RWPE2 (cell line): ENCODE results near the gene FAM131C.

Source experiments
- ATAC-seq: fragments of 200-7000 bp; cut with Tn5 transposase; 3 replicates; pipeline ENCODE4 v1.9.1; 2021; ENCODE audit warnings: low read depth
- DNase-seq: peaks from one replicate; pipeline ENCODE4 v3.0.0-alpha.2; 2020; ENCODE audit warnings: low spot score
- H3K27ac ChIP-seq: fragments of 450-650 bp; 2 replicates; pipeline ENCODE4 v1.5.1; 2017; ENCODE audit warnings: mild to moderate bottlenecking; ENCODE audit not compliant: poor library complexity, severe bottlenecking
- H3K27me3 ChIP-seq: fragments of 250-450 bp; sonication (Bioruptor Pico); 2 replicates; pipeline ENCODE4 v1.5.1; 2021; ENCODE audit warnings: mild to moderate bottlenecking, moderate library complexity; ENCODE audit not compliant: insufficient read depth, poor library complexity, severe bottlenecking
- H3K36me3 ChIP-seq: fragments of 250-450 bp; sonication (Bioruptor Pico); 2 replicates; pipeline ENCODE4 v1.5.1; 2020; ENCODE audit warnings: low read depth, mild to moderate bottlenecking, moderate library complexity
- H3K4me1 ChIP-seq: fragments of 250-450 bp; sonication (Bioruptor Pico); 2 replicates; pipeline ENCODE4 v1.5.1; 2021; ENCODE audit warnings: mild to moderate bottlenecking, moderate library complexity; ENCODE audit not compliant: insufficient read depth, poor library complexity, severe bottlenecking
- H3K4me3 ChIP-seq: fragments of 250-450 bp; sonication (Bioruptor Pico); 2 replicates; pipeline ENCODE4 v1.5.1; 2021; ENCODE audit warnings: mild to moderate bottlenecking, moderate library complexity; ENCODE audit not compliant: severe bottlenecking
- H3K9me3 ChIP-seq: fragments of 250-450 bp; sonication (Bioruptor Pico); 2 replicates; pipeline ENCODE4 v1.5.1; 2021; ENCODE audit warnings: mild to moderate bottlenecking, moderate library complexity; ENCODE audit not compliant: severe bottlenecking
- TF ChIP-seq, protein P1 (sequence below): fragments of 450-650 bp; IDR thresholded peaks from one replicate; pipeline ENCODE4 v1.5.1; 2017; ENCODE audit warnings: mild to moderate bottlenecking, moderate library complexity; ENCODE audit not compliant: poor library complexity, severe bottlenecking

Gene FAM131C, protein sequence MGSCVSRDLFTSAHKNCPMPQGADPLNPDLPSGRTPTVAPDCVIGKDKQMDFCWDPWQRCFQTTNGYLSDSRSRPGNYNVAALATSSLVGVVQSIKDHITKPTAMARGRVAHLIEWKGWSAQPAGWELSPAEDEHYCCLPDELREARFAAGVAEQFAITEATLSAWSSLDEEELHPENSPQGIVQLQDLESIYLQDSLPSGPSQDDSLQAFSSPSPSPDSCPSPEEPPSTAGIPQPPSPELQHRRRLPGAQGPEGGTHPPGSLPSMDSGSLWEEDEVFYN

DNA sequence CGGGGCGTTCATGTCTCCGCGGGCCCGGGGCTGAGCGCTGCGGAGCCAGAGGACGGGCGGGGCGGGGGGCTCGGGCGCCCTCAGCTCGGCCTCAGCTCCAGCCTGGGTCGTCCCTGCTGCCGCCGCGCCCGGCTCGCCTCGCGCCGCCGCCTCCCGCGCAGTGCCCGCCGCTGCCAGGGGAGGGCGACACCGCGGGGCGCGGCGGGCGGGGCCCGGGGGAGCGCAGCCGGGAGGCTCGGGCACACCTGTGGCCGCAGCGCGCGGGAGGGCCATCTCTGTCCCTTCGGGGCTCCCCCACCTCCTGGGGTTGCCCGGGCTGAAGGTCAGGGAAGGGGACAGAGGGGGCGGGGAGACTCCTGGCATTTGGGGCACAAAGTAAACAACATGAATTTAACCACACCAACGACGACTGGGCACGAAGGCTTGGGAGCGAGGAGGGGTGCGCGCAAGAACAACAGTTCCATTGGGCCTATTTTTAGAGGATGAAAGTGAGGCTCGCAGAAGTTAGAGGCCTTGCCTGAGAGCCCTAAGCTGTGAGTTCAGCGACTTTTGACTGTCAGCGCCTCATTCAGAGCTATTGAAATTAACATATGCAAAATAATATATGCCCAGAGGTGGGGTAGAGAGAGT lies at the start of gene FAM131C:
TSS of gene FAM131C (minus strand) at position 162 of the 630 bp plus-strand sequence. CDS start 209 bp downstream, outside the sequence.
- peaks cover 18% of the 10 kb centered on the region for H3K4me1 ChIP-seq
- DNase-seq (no peak), ATAC-seq (peak; percentile 32; the same call in 2 of the 3 replicates)
- H3K27ac ChIP-seq, result no peak within 1 kb of the TSS
- no peaks in the 10 kb centered on the region for H3K27me3 ChIP-seq
- no peaks in the 10 kb centered on the region for H3K36me3 ChIP-seq
- no peaks in the 10 kb centered on the region for H3K9me3 ChIP-seq
- TF ChIP-seq, protein P1, sequence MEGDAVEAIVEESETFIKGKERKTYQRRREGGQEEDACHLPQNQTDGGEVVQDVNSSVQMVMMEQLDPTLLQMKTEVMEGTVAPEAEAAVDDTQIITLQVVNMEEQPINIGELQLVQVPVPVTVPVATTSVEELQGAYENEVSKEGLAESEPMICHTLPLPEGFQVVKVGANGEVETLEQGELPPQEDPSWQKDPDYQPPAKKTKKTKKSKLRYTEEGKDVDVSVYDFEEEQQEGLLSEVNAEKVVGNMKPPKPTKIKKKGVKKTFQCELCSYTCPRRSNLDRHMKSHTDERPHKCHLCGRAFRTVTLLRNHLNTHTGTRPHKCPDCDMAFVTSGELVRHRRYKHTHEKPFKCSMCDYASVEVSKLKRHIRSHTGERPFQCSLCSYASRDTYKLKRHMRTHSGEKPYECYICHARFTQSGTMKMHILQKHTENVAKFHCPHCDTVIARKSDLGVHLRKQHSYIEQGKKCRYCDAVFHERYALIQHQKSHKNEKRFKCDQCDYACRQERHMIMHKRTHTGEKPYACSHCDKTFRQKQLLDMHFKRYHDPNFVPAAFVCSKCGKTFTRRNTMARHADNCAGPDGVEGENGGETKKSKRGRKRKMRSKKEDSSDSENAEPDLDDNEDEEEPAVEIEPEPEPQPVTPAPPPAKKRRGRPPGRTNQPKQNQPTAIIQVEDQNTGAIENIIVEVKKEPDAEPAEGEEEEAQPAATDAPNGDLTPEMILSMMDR, result peak; percentile 94
- peak within 1 kb of the TSS; percentile 37 for H3K4me3 ChIP-seq

DNA sequence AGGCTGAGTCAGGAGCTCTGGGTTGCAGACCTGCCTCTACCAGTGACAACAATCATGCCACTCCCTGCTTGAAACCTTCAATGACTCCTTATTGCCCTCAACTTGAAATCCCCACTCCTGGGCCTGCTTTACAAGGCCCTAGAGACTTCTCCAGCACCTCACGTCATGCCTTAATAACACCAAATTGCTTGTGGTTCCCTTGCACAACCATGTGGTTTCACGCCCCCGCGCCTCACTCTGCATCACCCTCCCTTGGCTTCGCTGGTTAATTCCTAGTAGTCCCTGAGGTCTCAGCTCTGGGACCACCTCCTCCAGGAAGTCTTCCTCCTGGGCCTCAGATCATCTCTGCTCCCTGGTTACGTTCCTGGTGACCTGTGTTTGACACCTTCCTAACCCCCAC lies 49.5 kb upstream of the FAM131C start:
- Histone ChIP-seq H3K4me1 (peaks cover 17% of the 10 kb centered on the region), H3K36me3 (peaks cover 51% of the 10 kb centered on the region), H3K9me3 (no peaks in the 10 kb centered on the region), H3K27ac (peak overlapping the region; percentile 54), H3K27me3 (no peaks in the 10 kb centered on the region), H3K4me3 (no peak overlapping the region)
- DNase-seq, result peak; percentile 74
- peak; percentile 29 for ATAC-seq
- TF ChIP-seq, protein P1, result no peak

DNA sequence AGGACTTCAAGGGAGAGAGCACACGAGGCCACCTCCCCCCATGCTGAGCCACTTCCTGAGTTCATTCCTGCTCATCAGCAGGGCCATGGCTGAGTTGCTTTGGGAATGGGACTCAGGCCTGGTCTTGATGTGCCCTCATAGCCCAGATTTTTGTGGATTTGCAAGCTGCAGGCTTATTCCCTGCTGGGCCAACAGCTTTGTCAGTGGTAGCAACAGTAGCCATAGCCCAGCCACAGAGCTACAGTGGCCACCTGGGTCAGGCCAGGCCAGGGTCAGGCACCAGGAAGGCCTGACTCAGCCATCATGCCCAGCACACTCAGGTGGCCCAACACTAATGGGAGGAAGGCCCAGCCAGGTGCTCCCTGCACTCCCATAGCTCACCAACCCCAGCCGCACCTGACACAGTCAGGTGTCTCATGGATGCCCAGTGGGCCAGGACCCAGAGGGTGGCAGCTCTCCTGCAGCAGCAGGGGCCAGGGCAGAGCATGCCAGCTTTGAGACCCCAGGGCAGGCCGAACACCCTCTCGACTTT lies 49.0 kb upstream of the FAM131C start:
- peak; percentile 19 for ATAC-seq
- DNase-seq, result peak; percentile 70
- TF ChIP-seq, protein P1, result no peak
- Histone ChIP-seq H3K4me1 (peaks cover 17% of the 10 kb centered on the region), H3K9me3 (no peaks in the 10 kb centered on the region), H3K36me3 (peaks cover 46% of the 10 kb centered on the region), H3K27me3 (no peaks in the 10 kb centered on the region), H3K4me3 (no peak overlapping the region), H3K27ac (peak overlapping the region; percentile 54)

DNA sequence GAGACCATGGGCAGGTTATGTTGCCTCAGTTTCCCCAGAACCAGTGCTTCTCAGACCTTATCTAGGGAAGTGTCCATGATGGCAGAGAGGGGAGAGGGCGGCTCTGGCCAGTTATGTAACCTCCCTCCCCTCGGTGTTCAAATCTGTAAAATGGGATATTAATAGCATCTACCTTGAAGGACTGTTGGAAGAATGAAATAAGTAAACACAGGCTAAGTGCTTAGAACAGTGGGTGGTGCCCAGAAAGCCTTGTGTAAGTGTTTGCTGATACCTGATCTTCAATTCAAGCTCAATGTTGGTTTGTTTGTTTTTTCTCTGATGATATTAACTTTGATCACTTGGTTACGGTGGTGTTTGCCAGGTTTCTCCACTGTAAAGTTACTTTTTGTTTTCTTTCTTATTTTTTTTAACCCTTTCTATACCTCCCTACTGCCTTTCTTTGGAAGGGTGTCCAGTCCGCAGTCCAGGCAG lies 47.5 kb upstream of the FAM131C start:
- Histone ChIP-seq H3K4me1 (peaks cover 17% of the 10 kb centered on the region), H3K27ac (peak overlapping the region; percentile 54), H3K9me3 (no peaks in the 10 kb centered on the region), H3K4me3 (no peak overlapping the region), H3K27me3 (no peaks in the 10 kb centered on the region), H3K36me3 (peaks cover 32% of the 10 kb centered on the region)
- TF ChIP-seq, protein P1, result no peak
- DNase-seq (no peak), ATAC-seq (peak; percentile 11; the same call in 1 of the 3 replicates)
